ENCODE data around the gene MLANA. TPM values are rescaled to one million over a fixed set of nuclear protein-coding genes. Genes with fewer than 3 reads are reported as not detected.

MLANA gene
- total RNA-seq, 1 donor from 2014 or later: 12.1 TPM

GRCh38 chr9:5853617-5854016, 37.1 kb upstream of the MLANA start:
- Mint-ChIP-seq H3K36me3 (no peaks in the 10 kb centered on the region), H3K4me3 (no peak overlapping the region), H3K9me3 (no peaks in the 10 kb centered on the region), H3K27ac (no peak overlapping the region), H3K27me3 (no peaks in the 10 kb centered on the region), H3K4me1 (ENCODE audit: unreplicated experiment) (peaks cover 22% of the 10 kb centered on the region)
- no peak for DNase-seq (ENCODE audit: extremely low spot score, unreplicated experiment)
- TF ChIP-seq CTCF (conservative IDR thresholded peaks at IDR 0.05): no peak

GRCh38 chr9:5854063-5854790, 36.5 kb upstream of the MLANA start:
- Mint-ChIP-seq H3K27ac (no peak overlapping the region), H3K27me3 (no peaks in the 10 kb centered on the region), H3K4me3 (no peak overlapping the region), H3K36me3 (no peaks in the 10 kb centered on the region), H3K9me3 (no peaks in the 10 kb centered on the region), H3K4me1 (ENCODE audit: unreplicated experiment) (peaks cover 22% of the 10 kb centered on the region)
- no peak for TF ChIP-seq CTCF (conservative IDR thresholded peaks at IDR 0.05)
- DNase-seq (ENCODE audit: extremely low spot score, unreplicated experiment): no peak

- no peak for TF ChIP-seq CTCF (conservative IDR thresholded peaks at IDR 0.05)
- no peak for DNase-seq (ENCODE audit: extremely low spot score, unreplicated experiment)
- no peaks in the 10 kb centered on the region for H3K9me3 Mint-ChIP-seq
- peaks cover 13% of the 10 kb centered on the region for H3K4me1 Mint-ChIP-seq (ENCODE audit: unreplicated experiment)
- H3K27me3 Mint-ChIP-seq: no peaks in the 10 kb centered on the region
- no peak overlapping the region for H3K27ac Mint-ChIP-seq
- H3K36me3 Mint-ChIP-seq: no peaks in the 10 kb centered on the region
- H3K4me3 Mint-ChIP-seq: no peak overlapping the region
Observed at GRCh38 chr9:5857928-5858327, 32.8 kb upstream of the MLANA start.

GRCh38 chr9:5858833-5859232, 31.9 kb upstream of the MLANA start:
- no peak overlapping the region for H3K4me3 Mint-ChIP-seq

GRCh38 chr9:5863092-5863746, 27.5 kb upstream of the MLANA start:
- H3K4me3 Mint-ChIP-seq: no peak overlapping the region
- no peaks in the 10 kb centered on the region for H3K36me3 Mint-ChIP-seq
- peaks cover 20% of the 10 kb centered on the region for H3K4me1 Mint-ChIP-seq (ENCODE audit: unreplicated experiment)
- H3K9me3 Mint-ChIP-seq: no peaks in the 10 kb centered on the region
- no peak for DNase-seq (ENCODE audit: extremely low spot score, unreplicated experiment)
- H3K27ac Mint-ChIP-seq: peak overlapping the region; percentile 56
- no peaks in the 10 kb centered on the region for H3K27me3 Mint-ChIP-seq
- TF ChIP-seq CTCF (conservative IDR thresholded peaks at IDR 0.05): no peak

More at GRCh38 chr9:5858833-5859232, 31.9 kb upstream of the MLANA start:
- Mint-ChIP-seq H3K4me1 (ENCODE audit: unreplicated experiment) (peaks cover 6% of the 10 kb centered on the region), H3K27ac (no peak overlapping the region), H3K9me3 (no peaks in the 10 kb centered on the region), H3K36me3 (no peaks in the 10 kb centered on the region), H3K27me3 (no peaks in the 10 kb centered on the region)
- DNase-seq (ENCODE audit: extremely low spot score, unreplicated experiment): no peak
- no peak for TF ChIP-seq CTCF (conservative IDR thresholded peaks at IDR 0.05)

Measured in type B pancreatic cell (in vitro differentiated cells).